ENCODE measurements around the gene GRIK4. TPM values are rescaled to one million over a fixed set of nuclear protein-coding genes. Genes with fewer than 3 reads are reported as not detected.

Gene GRIK4
- total and polyA plus RNA-seq, 12 donors: 0.33 to 4.8 (median 3.0) TPM

DNA sequence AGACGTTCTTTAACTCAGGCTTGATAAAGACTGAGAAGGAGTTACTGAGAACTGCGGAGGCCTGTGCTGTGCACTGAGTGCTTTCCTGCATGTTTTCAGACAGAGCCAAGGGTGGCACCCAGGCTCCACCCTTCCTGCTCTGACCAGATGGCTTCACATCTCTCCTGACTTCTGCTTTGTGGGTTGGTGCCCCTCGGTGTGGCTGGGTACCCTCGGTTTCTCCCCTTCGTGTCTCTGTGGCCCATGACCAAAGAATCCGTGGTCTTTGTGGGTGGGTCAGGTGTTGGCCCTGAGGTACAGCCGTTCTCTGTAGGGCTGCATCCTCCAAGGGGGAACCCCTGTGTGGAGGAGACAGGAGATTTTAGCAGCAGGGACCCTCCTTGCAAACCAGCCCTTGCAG, 34.3 kb downstream of the GRIK4 start:
- 60 to 81% (median 68%) methylated on average over 4 to 7 of the region's 7 CpGs for WGBS, 4 donors
- no peaks in the 10 kb centered on the region for H3K36me3 ChIP-seq (replicated peaks in 1 of 2)
- DNase-seq: no peak
- no peaks in the 10 kb centered on the region for H3K27me3 ChIP-seq
- no peaks in the 10 kb centered on the region for H3K9me3 ChIP-seq (replicated peaks in 1 of 3)
- H3K4me1 ChIP-seq (replicated peaks in 1 of 2): peaks cover 24 to 27% of the 10 kb centered on the region in 2 donors
- no peak for TF ChIP-seq CTCF (IDR thresholded peaks at IDR 0.05)
- no peak for TF ChIP-seq POLR2A (IDR thresholded peaks at IDR 0.05)
- no peak overlapping the region for H3K4me3 ChIP-seq
- peak overlapping the region in 3 of 5 donors; percentile 85 to 96 (median 90) for H3K27ac ChIP-seq
- intact Hi-C loops (cut with DNase I): no loop called here

DNA sequence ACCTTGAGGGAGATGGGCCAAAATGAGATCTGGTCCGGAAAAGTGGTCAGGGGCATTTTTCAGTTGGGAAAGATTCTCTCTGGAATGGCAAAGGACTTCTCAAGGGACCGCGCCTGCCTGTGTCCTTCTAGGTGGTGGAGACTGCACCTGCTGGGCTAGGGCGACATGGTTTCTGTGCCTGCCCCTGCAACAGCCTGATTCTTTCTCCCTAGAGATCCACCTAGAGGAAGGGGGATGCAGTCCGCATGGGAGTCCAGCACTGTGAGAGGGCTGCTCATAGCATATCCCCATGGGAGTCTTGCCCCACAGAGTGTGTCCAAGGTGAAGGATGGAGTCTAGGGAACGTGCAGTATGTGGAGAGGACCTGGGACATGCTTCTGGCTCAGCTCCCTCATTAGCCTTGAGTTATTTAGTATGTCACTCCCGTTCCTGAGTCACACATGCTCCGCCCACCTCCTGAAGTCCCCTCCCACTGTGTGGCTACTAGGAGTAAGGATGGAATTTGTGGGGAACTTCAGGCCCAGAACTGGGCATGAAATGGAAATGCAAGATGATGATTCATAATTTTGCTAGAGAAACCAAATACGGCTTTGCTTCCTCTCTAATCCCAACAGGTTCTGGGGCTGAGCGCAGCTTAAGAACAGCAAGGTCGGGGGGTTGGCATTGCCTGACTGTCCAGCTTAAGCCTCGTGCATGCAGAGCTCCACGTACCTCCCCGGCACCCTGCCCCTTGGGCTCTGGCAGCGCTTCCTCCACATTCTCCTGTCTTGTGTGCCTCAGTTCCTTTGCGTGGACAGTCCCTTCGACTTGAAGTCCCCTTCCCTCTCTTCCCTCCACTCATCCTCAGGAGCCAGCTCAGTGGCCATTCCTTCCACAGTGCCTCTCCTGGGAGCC, 35.0 kb downstream of the GRIK4 start:
- TF ChIP-seq CTCF (IDR thresholded peaks at IDR 0.05) (no peak), POLR2A (IDR thresholded peaks at IDR 0.05) (peak in 1 of 2 donors; percentile 68)
- intact Hi-C loops (cut with DNase I): no loop called here
- H3K9me3 ChIP-seq (replicated peaks in 1 of 3): no peaks in the 10 kb centered on the region
- peak; percentile 90 to 96 (median 95) for DNase-seq
- H3K36me3 ChIP-seq (replicated peaks in 1 of 2): no peaks in the 10 kb centered on the region
- WGBS, 4 donors: 44 to 52% (median 47%) methylated on average over 10 to 17 of the region's 17 CpGs
- peaks cover 24 to 27% of the 10 kb centered on the region in 2 donors for H3K4me1 ChIP-seq (replicated peaks in 1 of 2)
- H3K27me3 ChIP-seq: no peaks in the 10 kb centered on the region
- H3K27ac ChIP-seq: peak overlapping the region; percentile 82 to 96 (median 88)
- H3K4me3 ChIP-seq: no peak overlapping the region

- Histone ChIP-seq H3K4me1 (replicated peaks in 1 of 2) (peaks cover 24 to 27% of the 10 kb centered on the region in 2 donors), H3K36me3 (replicated peaks in 1 of 2) (no peaks in the 10 kb centered on the region), H3K27ac (peak overlapping the region; percentile 82 to 96 (median 88)), H3K4me3 (no peak overlapping the region), H3K27me3 (no peaks in the 10 kb centered on the region), H3K9me3 (replicated peaks in 1 of 3) (no peaks in the 10 kb centered on the region)
- WGBS, 4 donors: 47 to 62% (median 49%) methylated on average over 10 of the region's 10 CpGs
- peak in 4 of 7 donors; percentile 19 to 39 (median 34) for DNase-seq
- TF ChIP-seq POLR2A (IDR thresholded peaks at IDR 0.05) (no peak), CTCF (IDR thresholded peaks at IDR 0.05) (no peak)
- intact Hi-C loops (cut with DNase I): no loop called here
Observed at GRCh38 chr11:120547316-120547715, 35.8 kb downstream of the GRIK4 start.

GRCh38 chr11:120547811-120548681, 36.5 kb downstream of the GRIK4 start:
- WGBS, 4 donors: 21 to 33% (median 28%) methylated on average over 15 of the region's 15 CpGs
- intact Hi-C loops (cut with DNase I): no loop called here
- Histone ChIP-seq H3K9me3 (replicated peaks in 1 of 3) (no peaks in the 10 kb centered on the region), H3K27ac (peak overlapping the region; percentile 82 to 96 (median 88)), H3K27me3 (no peaks in the 10 kb centered on the region), H3K4me1 (replicated peaks in 1 of 2) (peaks cover 24 to 28% of the 10 kb centered on the region in 2 donors), H3K36me3 (replicated peaks in 1 of 2) (no peaks in the 10 kb centered on the region), H3K4me3 (no peak overlapping the region)
- DNase-seq: peak; percentile 96 to 99 (median 98)
- TF ChIP-seq CTCF (IDR thresholded peaks at IDR 0.05) (peak in 4 of 6 experiments; percentile 10 to 37 (median 18)), POLR2A (IDR thresholded peaks at IDR 0.05) (peak in 1 of 2 donors; percentile 63)
